Endometrial microvascular endothelial cells (primary cell): ENCODE measurements around the gene GRM6. TPM values are rescaled to one million over a fixed set of nuclear protein-coding genes. Genes with fewer than 3 reads are reported as not detected.

Experiments
- in situ Hi-C: cut with HindIII; loops from 2 replicates; pipeline ENCODE4 v1.10.0; 2017; ENCODE audit warnings: low sequenced_read_pairs, low pct_unique_long_range_greater_than_20kb; ENCODE audit errors: inconsistent ontology term
- total RNA-seq: library from RNA; depleted of rRNA; stranded (reverse); fragments of >200 nt; gene quantifications from one replicate; pipeline ENCODE4 v1.2.3, GENCODE V29; 2015; ENCODE audit errors: inconsistent ontology term

The GRM6 gene
- total RNA-seq, 1 donor from 2014 or later = not detected

GRCh38 chr5:178986326-178986960 is 8.7 kb downstream of the GRM6 start:
- in situ Hi-C loops = no loop called here

- in situ Hi-C loops = no loop called here
Measured at GRCh38 chr5:178984145-178985072, 10.7 kb downstream of the GRM6 start.

GRCh38 chr5:178983728-178984127 is 11.4 kb downstream of the GRM6 start:
- in situ Hi-C loops = no loop called here

- in situ Hi-C loops = no loop called here
Measured at GRCh38 chr5:178982941-178983340, 12.2 kb downstream of the GRM6 start.

- in situ Hi-C loops = no loop called here
Measured at GRCh38 chr5:178981381-178981780, 13.7 kb downstream of the GRM6 start.

GRCh38 chr5:178965465-178966055 is 29.6 kb downstream of the GRM6 start:
- in situ Hi-C loops = no loop called here

- in situ Hi-C loops = no loop called here
Measured at GRCh38 chr5:178941361-178941760, 53.8 kb downstream of the GRM6 start.

- in situ Hi-C loops = no loop called here
Measured at GRCh38 chr5:178940569-178941360, 54.4 kb downstream of the GRM6 start, which contains the start of gene ZNF454. Gene ZNF454, plus strand, starts transcription at chr5:178941198. Its CDS starts 1,594 bp downstream, at chr5:178942792.

GRCh38 chr5:178931846-178932760 is 63.0 kb downstream of the GRM6 start:
- in situ Hi-C loops = no loop called here

Other genes with a start within 250 kb of the GRM6 start
- gene ZNF354B, start 135.4 kb downstream of the GRM6 start, total RNA-seq = 4.8 TPM
- gene ZFP2, start 99.4 kb downstream of the GRM6 start, total RNA-seq = 0.65 TPM
- not detected for gene ZNF454, start 54.1 kb downstream of the GRM6 start, total RNA-seq
- 2.0 TPM for gene ZNF879, start 28.5 kb upstream of the GRM6 start, total RNA-seq
- gene ZNF354C, start 65.1 kb upstream of the GRM6 start, total RNA-seq = 2.5 TPM